GF-D8 (cell line): Measurements from ENCODE around the gene CARD10.

Source experiments
- DNase-seq: peaks from one replicate; lab custom pipeline; 2025; lab: John Stamatoyannopoulos, UW

The CARD10 gene

GRCh38 chr22:37467391-37467955 lies 51.7 kb downstream of the CARD10 start:
- no peak for DNase-seq

GRCh38 chr22:37464181-37464580 lies 55.0 kb downstream of the CARD10 start:
- DNase-seq: no peak

- DNase-seq: no peak
These were observed 56.2 kb downstream of the CARD10 start for GRCh38 chr22:37462983-37463382.

- no peak for DNase-seq
These were observed 56.8 kb downstream of the CARD10 start for GRCh38 chr22:37462436-37462835.

GRCh38 chr22:37461961-37462360 lies 57.3 kb downstream of the CARD10 start:
- no peak for DNase-seq

GRCh38 chr22:37460684-37461083 lies 58.5 kb downstream of the CARD10 start:
- DNase-seq: no peak

- no peak for DNase-seq
These were observed 60.0 kb downstream of the CARD10 start for GRCh38 chr22:37459206-37459605.

- no peak for DNase-seq
These were observed 61.9 kb downstream of the CARD10 start for GRCh38 chr22:37457093-37457893.

GRCh38 chr22:37456346-37456745 lies 62.9 kb downstream of the CARD10 start:
- DNase-seq: no peak

GRCh38 chr22:37455896-37456295 lies 63.3 kb downstream of the CARD10 start:
- no peak for DNase-seq

- no peak for DNase-seq
These were observed 64.1 kb downstream of the CARD10 start for GRCh38 chr22:37454857-37455686.

GRCh38 chr22:37453696-37454095 lies 65.5 kb downstream of the CARD10 start:
- DNase-seq: no peak

- DNase-seq: no peak
These were observed 68.0 kb downstream of the CARD10 start for GRCh38 chr22:37451218-37451617.

GRCh38 chr22:37449331-37450001 lies 69.7 kb downstream of the CARD10 start:
- DNase-seq: no peak

- DNase-seq: no peak
These were observed 70.6 kb downstream of the CARD10 start for GRCh38 chr22:37448516-37449127.

GRCh38 chr22:37445501-37445900 lies 73.7 kb downstream of the CARD10 start:
- DNase-seq: no peak

GRCh38 chr22:37443977-37444376 lies 75.2 kb downstream of the CARD10 start:
- no peak for DNase-seq

- no peak for DNase-seq
These were observed 76.1 kb downstream of the CARD10 start for GRCh38 chr22:37443086-37443485.

- no peak for DNase-seq
These were observed 76.7 kb downstream of the CARD10 start for GRCh38 chr22:37442537-37442936.

- DNase-seq: no peak
These were observed 77.1 kb downstream of the CARD10 start for GRCh38 chr22:37442135-37442534.

- DNase-seq: no peak
These were observed 78.3 kb downstream of the CARD10 start for GRCh38 chr22:37440875-37441274.
